ENCODE data around the gene TRMT112.
A peak's percentile ranks its signal among the peaks of the same experiment; 100 is the strongest.

The TRMT112 gene

GRCh38 chr11:64291752-64292459, 25.5 kb downstream of the TRMT112 start:
- no peak for DNase-seq (ENCODE audit: low read depth)

- no peak for DNase-seq (ENCODE audit: low read depth)
Observed at GRCh38 chr11:64291262-64291751, 26.1 kb downstream of the TRMT112 start, which contains the start of gene KCNK4. TSS of gene KCNK4 (plus strand) at chr11:64291302. CDS start at chr11:64293019, 1,717 bp downstream.

- no peak for DNase-seq (ENCODE audit: low read depth)
Observed at GRCh38 chr11:64290352-64291261, 26.8 kb downstream of the TRMT112 start.

- no peak for DNase-seq (ENCODE audit: low read depth)
Observed at GRCh38 chr11:64289002-64289564, 28.3 kb downstream of the TRMT112 start.

- no peak for DNase-seq (ENCODE audit: low read depth)
Observed at GRCh38 chr11:64288353-64288750, 29.0 kb downstream of the TRMT112 start.

DNA sequence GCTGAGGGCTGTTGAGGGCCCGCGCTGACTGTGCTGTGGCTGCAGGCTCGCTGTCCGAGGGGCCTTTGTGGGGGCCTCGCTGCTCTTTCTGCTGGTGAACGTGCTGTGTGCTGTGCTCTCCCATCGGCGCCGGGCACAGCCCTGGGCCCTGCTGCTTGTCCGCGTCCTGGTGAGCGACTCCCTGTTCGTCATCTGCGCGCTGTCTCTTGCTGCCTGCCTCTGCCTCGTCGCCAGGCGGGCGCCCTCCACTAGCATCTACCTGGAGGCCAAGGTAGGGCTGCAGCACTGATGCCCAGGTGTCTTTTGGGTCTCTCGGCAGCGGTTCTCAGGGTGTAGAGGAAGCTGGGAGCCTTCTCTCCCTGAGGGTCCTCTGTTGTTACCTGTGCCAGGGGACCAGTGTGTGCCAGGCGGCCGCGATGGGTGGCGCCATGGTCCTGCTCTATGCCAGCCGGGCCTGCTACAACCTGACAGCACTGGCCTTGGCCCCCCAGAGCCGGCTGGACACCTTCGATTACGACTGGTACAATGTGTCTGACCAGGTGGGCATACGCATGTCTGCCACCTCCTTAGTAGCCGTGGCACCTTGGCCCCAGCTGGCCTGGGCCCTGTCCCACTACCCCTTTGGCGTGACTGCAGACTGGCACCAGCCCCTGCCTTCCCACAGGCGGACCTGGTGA, 29.5 kb downstream of the TRMT112 start:
- DNase-seq (ENCODE audit: low read depth) = no peak

GRCh38 chr11:64286801-64287159, 30.6 kb downstream of the TRMT112 start:
- no peak for DNase-seq (ENCODE audit: low read depth)

- no peak for DNase-seq (ENCODE audit: low read depth)
Observed at GRCh38 chr11:64285885-64286800, 31.2 kb downstream of the TRMT112 start.

GRCh38 chr11:64284962-64285884, 32.1 kb downstream of the TRMT112 start, which contains the start of gene GPR137:
TSS of gene GPR137 (plus strand) at chr11:64285848. CDS start at chr11:64286525, 677 bp downstream.
- peak; percentile 53 for DNase-seq (ENCODE audit: low read depth)

- peak; percentile 84 for DNase-seq (ENCODE audit: low read depth)
Observed at GRCh38 chr11:64284048-64284961, 33.1 kb downstream of the TRMT112 start, which contains the start of gene BAD. TSS of gene BAD (minus strand) at chr11:64284665. CDS start at chr11:64284368, 297 bp downstream.

- DNase-seq (ENCODE audit: low read depth) = no peak
Observed at GRCh38 chr11:64283092-64283491, 34.3 kb downstream of the TRMT112 start.

DNA sequence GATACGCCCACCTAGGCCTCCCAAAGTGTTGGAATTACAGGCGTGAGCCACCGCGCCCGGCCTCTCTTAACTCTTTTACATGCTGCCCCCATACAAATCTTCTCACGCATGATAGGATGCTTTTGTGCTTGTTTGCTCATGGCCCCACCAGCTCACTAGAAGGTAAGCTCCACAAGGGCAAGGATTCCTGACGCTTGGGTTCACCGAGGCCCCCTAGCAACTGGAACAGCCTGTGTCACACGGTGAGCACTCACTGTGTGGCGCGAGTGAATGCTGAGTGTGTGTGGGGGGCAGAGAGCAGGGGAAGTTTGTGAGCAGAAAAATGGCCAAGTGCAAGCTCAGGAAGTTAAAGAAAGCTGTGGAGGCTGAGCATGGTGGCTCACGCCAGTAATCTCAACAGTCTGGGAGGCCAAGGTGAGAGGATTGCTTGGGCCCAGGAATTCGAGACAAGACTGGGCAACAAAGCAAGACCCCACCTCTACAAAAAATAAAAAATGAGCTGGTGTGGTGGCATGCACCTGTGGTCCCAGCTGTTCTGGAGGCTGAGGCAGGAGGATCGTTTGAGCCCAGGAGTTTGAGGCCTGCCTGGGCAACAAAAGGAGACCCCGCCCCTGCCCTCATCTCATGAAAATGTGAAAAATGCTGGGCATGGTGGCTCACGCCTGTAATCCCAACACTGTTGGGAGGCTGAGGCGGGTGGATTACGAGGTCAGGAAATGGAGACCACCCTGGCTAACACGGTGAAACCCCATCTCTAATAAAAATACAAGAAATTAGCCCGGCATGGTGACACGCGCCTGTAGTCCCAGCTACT, 35.2 kb downstream of the TRMT112 start:
- DNase-seq (ENCODE audit: low read depth) = no peak

GRCh38 chr11:64278576-64279190, 38.7 kb downstream of the TRMT112 start:
- no peak for DNase-seq (ENCODE audit: low read depth)

DNA sequence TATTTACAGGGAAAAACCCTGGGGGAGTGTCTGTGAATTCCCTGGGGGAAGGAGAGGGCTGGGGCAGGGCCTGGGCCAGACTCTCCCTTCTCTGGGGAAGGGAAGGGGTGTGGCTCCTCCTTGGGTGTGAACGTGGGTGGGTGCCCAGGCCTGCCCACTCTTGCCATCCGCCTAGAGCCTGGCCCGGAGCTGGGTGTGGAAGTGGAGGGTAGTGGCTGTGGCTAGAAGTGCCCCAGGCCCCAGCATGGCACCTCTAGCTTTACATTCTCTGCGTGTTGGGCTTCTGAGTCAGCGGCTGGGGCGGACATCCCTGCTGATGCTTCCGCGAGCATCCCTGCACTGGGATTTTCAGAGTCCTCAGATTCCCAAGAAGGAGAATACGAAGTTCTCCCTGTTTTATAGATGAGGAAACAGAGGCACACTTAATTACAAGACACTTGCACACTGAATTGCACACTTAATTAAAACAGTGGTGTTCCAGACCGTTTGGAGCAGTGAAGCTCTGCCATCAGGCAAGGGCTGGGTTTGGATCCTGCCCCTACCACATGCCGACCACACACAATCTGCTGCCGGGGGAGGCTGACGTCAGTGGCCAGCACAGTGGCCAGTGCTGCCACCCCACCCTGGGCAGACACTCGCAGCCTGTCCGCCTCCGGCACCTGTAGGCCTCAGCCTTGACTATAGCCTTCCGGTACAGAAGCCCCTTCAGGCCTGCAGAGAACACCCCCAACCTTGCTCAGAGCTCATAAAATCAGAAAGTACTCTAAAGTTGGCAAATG, 40.5 kb downstream of the TRMT112 start:
- DNase-seq (ENCODE audit: low read depth) = peak; percentile 47

- no peak for DNase-seq (ENCODE audit: low read depth)
Observed at GRCh38 chr11:64275841-64276240, 41.5 kb downstream of the TRMT112 start.

GRCh38 chr11:64275031-64275800, 42.1 kb downstream of the TRMT112 start:
- no peak for DNase-seq (ENCODE audit: low read depth)

All from amniotic epithelial cell (primary cell).